Karpas-422 (cell line): ENCODE measurements around the gene MACROD2. TPM values are rescaled to one million over a fixed set of nuclear protein-coding genes. Genes with fewer than 3 reads are reported as not detected.
"Not testable (repeated sequence)": the region's sequence is repeated elsewhere in the genome, so short reads cannot be mapped to it uniquely, and the experiment has no call there.

Experiments
- DNase-seq: peaks from one replicate; pipeline ENCODE4 v3.0.0-alpha.2; 2015
- H2AFZ ChIP-seq: fragments of 200-600 bp; sonication (generic); 2 replicates; pipeline ENCODE4 v1.6.1; 2014; ENCODE audit warnings: antibody characterized with exemption, low read length, mixed read lengths
- H3K27ac ChIP-seq: fragments of 200-600 bp; sonication (generic); 2 replicates; pipeline ENCODE4 v1.5.1; 2014; ENCODE audit warnings: mild to moderate bottlenecking, low read length, moderate library complexity
- H3K27me3 ChIP-seq: fragments of 200-600 bp; sonication (generic); 2 replicates; pipeline ENCODE4 v1.6.1; 2014; ENCODE audit warnings: low read length, mixed read lengths
- H3K36me3 ChIP-seq: fragments of 200-600 bp; sonication (generic); 2 replicates; pipeline ENCODE4 v1.6.1; 2014; ENCODE audit warnings: low read length, mixed read lengths; ENCODE audit not compliant: insufficient read depth
- H3K4me1 ChIP-seq: fragments of 200-600 bp; sonication (generic); 2 replicates; pipeline ENCODE4 v1.6.1; 2014; ENCODE audit warnings: mild to moderate bottlenecking, low read length, mixed read lengths
- H3K4me2 ChIP-seq: fragments of 200-600 bp; sonication (generic); 2 replicates; pipeline ENCODE4 v1.6.1; 2014; ENCODE audit warnings: low read length, low read depth, mild to moderate bottlenecking; ENCODE audit not compliant: poor library complexity, severe bottlenecking
- H3K4me3 ChIP-seq: fragments of 200-600 bp; sonication (generic); 2 replicates; pipeline ENCODE4 v1.5.1; 2014; ENCODE audit warnings: mild to moderate bottlenecking, antibody characterized with exemption, low read length, mixed read lengths
- H3K79me2 ChIP-seq: fragments of 200-600 bp; sonication (generic); 2 replicates; pipeline ENCODE4 v1.6.1; 2014; ENCODE audit warnings: mild to moderate bottlenecking, low read length, mixed read lengths
- H3K9ac ChIP-seq: fragments of 200-600 bp; sonication (generic); 2 replicates; pipeline ENCODE4 v1.6.0; 2014; ENCODE audit warnings: low read length
- H3K9me2 ChIP-seq: fragments of 200-600 bp; sonication (generic), shearing (Covaris generic); replicated peaks from 2 replicates; pipeline ENCODE4 v1.6.0; 2014; ENCODE audit warnings: mild to moderate bottlenecking, low read length, moderate library complexity; ENCODE audit not compliant: insufficient read depth
- H3K9me3 ChIP-seq: fragments of 300-700, 200-600 bp; sonication (generic); 2 replicates; pipeline ENCODE4 v1.6.1; 2014; ENCODE audit warnings: low read length, mixed read lengths
- H4K20me1 ChIP-seq: fragments of 200-600 bp; sonication (generic); 2 replicates; pipeline ENCODE4 v1.6.1; 2014; ENCODE audit warnings: mild to moderate bottlenecking, antibody characterized with exemption, low read length, low read depth; ENCODE audit not compliant: insufficient read depth
- total RNA-seq: library from RNA; depleted of rRNA; stranded (reverse); fragments of >200 nt; shearing (Covaris generic); gene quantifications from 2 replicates; pipeline ENCODE4 v1.2.3, GENCODE V29; 2014; ENCODE audit warnings: low replicate concordance

Gene MACROD2
- total RNA-seq, 1 experiment from 2014 or later = 0.15 TPM

- Histone ChIP-seq H3K4me1 (no peaks in the 10 kb centered on the region), H3K27ac (no peak overlapping the region), H2AFZ (no peak overlapping the region), H3K36me3 (no peaks in the 10 kb centered on the region), H3K27me3 (no peaks in the 10 kb centered on the region), H3K4me2 (no peak overlapping the region), H4K20me1 (no peaks in the 10 kb centered on the region), H3K79me2 (no peaks in the 10 kb centered on the region), H3K4me3 (no peak overlapping the region), H3K9me3 (no peaks in the 10 kb centered on the region), H3K9ac (no peak overlapping the region), H3K9me2 (no peaks in the 10 kb centered on the region; the same call in 1 of the 2 replicates)
- no peak for DNase-seq
Observed at GRCh38 chr20:14918281-14918680, 923.0 kb downstream of the MACROD2 start.

GRCh38 chr20:14918976-14919375 is 923.7 kb downstream of the MACROD2 start:
- H3K4me1 ChIP-seq = no peaks in the 10 kb centered on the region
- no peak overlapping the region for H3K4me2 ChIP-seq
- H3K27me3 ChIP-seq = no peaks in the 10 kb centered on the region
- no peaks in the 10 kb centered on the region for H3K79me2 ChIP-seq
- H3K4me3 ChIP-seq = no peak overlapping the region
- H3K9ac ChIP-seq = no peak overlapping the region
- H4K20me1 ChIP-seq = no peaks in the 10 kb centered on the region
- H3K36me3 ChIP-seq = no peaks in the 10 kb centered on the region
- no peaks in the 10 kb centered on the region for H3K9me3 ChIP-seq
- no peak overlapping the region for H2AFZ ChIP-seq
- DNase-seq = no peak
- H3K9me2 ChIP-seq = no peaks in the 10 kb centered on the region; the same call in 1 of the 2 replicates
- no peak overlapping the region for H3K27ac ChIP-seq

- no peaks in the 10 kb centered on the region for H3K27me3 ChIP-seq
- no peaks in the 10 kb centered on the region for H3K4me1 ChIP-seq
- no peaks in the 10 kb centered on the region for H4K20me1 ChIP-seq
- H3K9me2 ChIP-seq = no peaks in the 10 kb centered on the region
- H3K9me3 ChIP-seq = no peaks in the 10 kb centered on the region
- H3K4me3 ChIP-seq = no peak overlapping the region
- H3K79me2 ChIP-seq = no peaks in the 10 kb centered on the region
- H3K4me2 ChIP-seq = no peak overlapping the region
- no peak overlapping the region for H3K27ac ChIP-seq
- no peak overlapping the region for H3K9ac ChIP-seq
- H2AFZ ChIP-seq = no peak overlapping the region
- no peak for DNase-seq
- no peaks in the 10 kb centered on the region for H3K36me3 ChIP-seq
Observed at GRCh38 chr20:14919501-14920081, 924.3 kb downstream of the MACROD2 start.

- H4K20me1 ChIP-seq = no peaks in the 10 kb centered on the region
- H3K4me1 ChIP-seq = no peaks in the 10 kb centered on the region
- H3K4me3 ChIP-seq = no peak overlapping the region
- no peaks in the 10 kb centered on the region for H3K9me2 ChIP-seq
- H3K27me3 ChIP-seq = no peaks in the 10 kb centered on the region
- no peak overlapping the region for H3K27ac ChIP-seq
- no peak overlapping the region for H3K9ac ChIP-seq
- no peak overlapping the region for H2AFZ ChIP-seq
- H3K79me2 ChIP-seq = no peaks in the 10 kb centered on the region
- no peaks in the 10 kb centered on the region for H3K36me3 ChIP-seq
- H3K9me3 ChIP-seq = no peaks in the 10 kb centered on the region; the same call in 1 of the 2 replicates
- no peak overlapping the region for H3K4me2 ChIP-seq
- no peak for DNase-seq
Observed at GRCh38 chr20:14921513-14921912, 926.2 kb downstream of the MACROD2 start.

- Histone ChIP-seq H3K36me3 (no peaks in the 10 kb centered on the region), H3K27ac (no peak overlapping the region), H3K79me2 (no peaks in the 10 kb centered on the region), H3K27me3 (no peaks in the 10 kb centered on the region), H3K4me1 (no peaks in the 10 kb centered on the region), H2AFZ (no peak overlapping the region), H4K20me1 (no peaks in the 10 kb centered on the region), H3K9me3 (no peaks in the 10 kb centered on the region; the same call in 1 of the 2 replicates), H3K9ac (no peak overlapping the region), H3K4me3 (no peak overlapping the region), H3K4me2 (no peak overlapping the region), H3K9me2 (no peaks in the 10 kb centered on the region)
- no peak for DNase-seq
Observed at GRCh38 chr20:14922503-14923267, 927.4 kb downstream of the MACROD2 start.

GRCh38 chr20:14924433-14924832 is 929.1 kb downstream of the MACROD2 start:
- no peak for DNase-seq
- Histone ChIP-seq H3K9me2 (no peaks in the 10 kb centered on the region), H2AFZ (no peak overlapping the region), H3K4me2 (no peak overlapping the region), H3K36me3 (no peaks in the 10 kb centered on the region), H3K27me3 (no peaks in the 10 kb centered on the region), H3K9ac (no peak overlapping the region), H3K4me1 (no peaks in the 10 kb centered on the region), H3K79me2 (no peaks in the 10 kb centered on the region), H3K4me3 (no peak overlapping the region), H3K9me3 (peaks cover 3% of the 10 kb centered on the region; the same call in 1 of the 2 replicates), H3K27ac (no peak overlapping the region), H4K20me1 (no peaks in the 10 kb centered on the region)

- peaks cover 4% of the 10 kb centered on the region; the same call in 1 of the 2 replicates for H3K9me3 ChIP-seq
- H3K36me3 ChIP-seq = no peaks in the 10 kb centered on the region
- no peaks in the 10 kb centered on the region for H4K20me1 ChIP-seq
- H3K4me3 ChIP-seq = no peak overlapping the region
- no peak for DNase-seq
- no peak overlapping the region for H3K27ac ChIP-seq
- no peaks in the 10 kb centered on the region for H3K9me2 ChIP-seq
- no peaks in the 10 kb centered on the region for H3K79me2 ChIP-seq
- H3K27me3 ChIP-seq = no peaks in the 10 kb centered on the region
- no peak overlapping the region for H3K9ac ChIP-seq
- H3K4me2 ChIP-seq = no peak overlapping the region
- H2AFZ ChIP-seq = no peak overlapping the region
- H3K4me1 ChIP-seq = no peaks in the 10 kb centered on the region
Observed at GRCh38 chr20:14925300-14925699, 930.0 kb downstream of the MACROD2 start.

GRCh38 chr20:14926436-14926835 is 931.1 kb downstream of the MACROD2 start:
- not testable (repeated sequence) for H3K4me1 ChIP-seq, H3K27me3 ChIP-seq, H4K20me1 ChIP-seq, H3K9me3 ChIP-seq, H3K4me2 ChIP-seq, H3K79me2 ChIP-seq, H3K27ac ChIP-seq, DNase-seq, H3K4me3 ChIP-seq, H3K9me2 ChIP-seq, H3K36me3 ChIP-seq, H3K9ac ChIP-seq, H2AFZ ChIP-seq
